ENCODE measurements around the gene SIGLEC12.

DNA sequence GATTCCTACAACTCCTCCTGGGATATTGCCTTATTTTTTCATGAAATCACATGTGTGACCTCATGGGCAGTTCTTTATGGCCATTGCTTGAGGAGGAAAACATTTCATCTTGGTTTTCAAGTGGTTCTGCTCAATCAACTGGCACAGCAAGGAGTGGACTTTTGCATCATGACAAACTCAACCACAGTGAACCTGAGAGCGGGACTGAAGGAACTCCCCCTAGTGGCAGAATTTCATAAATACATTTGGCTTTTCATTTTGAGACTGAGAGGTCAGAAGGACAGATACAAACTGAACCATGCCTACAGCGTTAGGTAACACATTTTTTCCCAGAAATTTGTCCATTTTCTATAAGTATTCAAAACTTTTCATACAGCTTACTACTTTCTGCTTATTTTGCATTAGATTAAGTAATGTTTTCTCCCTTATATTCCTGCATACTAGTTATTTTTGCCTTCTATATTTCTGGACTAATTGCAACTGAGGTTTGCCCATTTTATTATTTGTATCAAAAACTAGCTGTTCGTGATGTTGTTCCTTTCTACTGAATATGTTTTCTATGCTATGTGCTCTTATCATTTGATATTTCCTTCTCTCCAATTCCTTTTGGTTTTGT lies 13.4 kb upstream of the SIGLEC12 start:
- TF ChIP-seq POLR2AphosphoS5 (IDR thresholded peaks at IDR 0.05; ENCODE audit: borderline replicate concordance, low read depth, low read length) (no peak), EZH2 (IDR thresholded peaks at IDR 0.05) (no peak)

Data from SK-N-MC (cell line).